Pancreas (tissue), 10 donors: ENCODE data around the gene SMAD6. TPM values are rescaled to one million over a fixed set of nuclear protein-coding genes. Genes with fewer than 3 reads are reported as not detected.
"Not testable (repeated sequence)": the region's sequence is repeated elsewhere in the genome, so short reads cannot be mapped to it uniquely, and the experiment has no call there.

Source experiments
- ATAC-seq, 4 donors: fragments of 200-7000 bp; cut with Tn5 transposase; one replicate each; pipeline versions ENCODE4 v1.8.0 to v1.9.1; 2020; ENCODE audit warnings: mild to moderate bottlenecking in 4 of 4, moderate library complexity in 4 of 4
- DNase-seq, 6 donors: peaks; one replicate each; pipeline ENCODE4 v3.0.0-alpha.2; 2020
- FAIRE-seq: peaks from 2 replicates; lab custom pipeline; 2012; peaks lifted over from hg19 to GRCh38; lab: Jason Lieb, UNC
- H3K27ac ChIP-seq, 4 donors: fragments of 200-600 bp; sonication (generic); 1 replicate in 3 of 4; 2 replicates in 1 of 4; pipeline versions ENCODE4 v1.5.0 to v1.8.0; 2020
- H3K27me3 ChIP-seq, 4 donors: fragments of 200-600 bp; one replicate each; pipeline ENCODE4 v1.8.0; 2021
- H3K36me3 ChIP-seq, 3 donors: fragments of 200-600 bp; sonication (generic) in 1 of 3; one replicate each; pipeline versions ENCODE4 v1.5.0 to v1.8.0; 2020 to 2021
- H3K4me1 ChIP-seq, 3 donors: fragments of 200-600 bp; one replicate each; pipeline ENCODE4 v1.8.0; 2021
- H3K4me3 ChIP-seq, 4 donors: fragments of 200-600 bp; sonication (generic) in 2 of 4; one replicate each; pipeline versions ENCODE4 v1.5.0 to v1.8.0; 2020 to 2021
- H3K9me3 ChIP-seq, 4 donors: fragments of 200-600 bp; one replicate each; pipeline ENCODE4 v1.8.0; 2021
- CTCF ChIP-seq, 4 donors: fragments of 200-600 bp; sonication (generic) in 3 of 4; IDR thresholded peaks; one replicate each; pipeline versions ENCODE4 v1.5.0 to v1.8.0; 2021; ENCODE audit warnings: antibody characterized with exemption in 4 of 4
- WGBS, 2 donors: extraction: QIAGEN DNeasy Blood & Tissue Kit; methylation state at CpG; one replicate each; pipeline ENCODE4 v1.1.7; 2013; 5-methylcytosine and 5-hydroxymethylcytosine counted together
- intact Hi-C, 3 donors: fragments of 100-400 bp; cut with DNase I; formaldehyde crosslinking; loops; one replicate each; pipeline versions ENCODE4 v1.11.1 to v1.14.2; 2022
- polyA plus RNA-seq, 2 donors: library from polyadenylated mRNA; stranded (reverse); fragments of 200-250 nt; gene quantifications; one replicate each; pipeline ENCODE4 v1.2.3, GENCODE V29; 2013
- total RNA-seq, 6 donors: library from RNA; stranded (reverse); fragmentation: NEBNext Ultra II Directional in 4 of 6; extraction: Animal tissue kit (Norgen Biotek cat#: 25700) in 4 of 6; gene quantifications; one replicate each; pipeline versions ENCODE4 v1.2.1 to v1.2.4, GENCODE V29; 2021 to 2023
- donor health status: healthy with polysubstance abuse.
- donor health status: DM: no; HTN: no; CAD: no; lungs with moderate emphysema.
- donor health status: DM: no; HTN: no; CAD: no.
- donor health status: control.
- donor health status: control.
- donor health status: Bipolar disorder and iron deficiency.
- donor health status: DM: yes; HTN: yes; CAD: no.
- donor health status: DM: no; HTN: no; CAD: no.
- donor health status: DM: no; HTN: no; CAD: no.
- donor health status: DM: yes; HTN: yes; CAD: no.

Gene SMAD6
- total and polyA plus RNA-seq, 8 donors, result 2.6 to 13.1 (median 3.2) TPM

GRCh38 chr15:66757030-66757429, 55.0 kb downstream of the SMAD6 start:
- ATAC-seq (no peak), FAIRE-seq (no peak), DNase-seq (no peak)
- Histone ChIP-seq H3K9me3 (no peaks in the 10 kb centered on the region), H3K36me3 (no peaks in the 10 kb centered on the region), H3K27me3 (no peaks in the 10 kb centered on the region), H3K4me3 (no peak overlapping the region), H3K27ac (no peak overlapping the region), H3K4me1 (peaks cover 0 to 11% (median 6%) of the 10 kb centered on the region in 3 donors)
- TF ChIP-seq CTCF (IDR thresholded peaks at IDR 0.05), result no peak
- intact Hi-C loops, result loop anchor here in 1 of 3 donors (5.0 kb wide), 1 partner anchor 45 kb away; no protein-coding TSS in a partner anchor
- WGBS, 2 donors, result 93 to 99% methylated on average over 12 of the region's 12 CpGs

- Histone ChIP-seq H3K27me3 (no peaks in the 10 kb centered on the region), H3K27ac (no peak overlapping the region), H3K36me3 (no peaks in the 10 kb centered on the region), H3K4me3 (no peak overlapping the region), H3K9me3 (no peaks in the 10 kb centered on the region), H3K4me1 (peaks cover 0 to 11% (median 5%) of the 10 kb centered on the region in 3 donors)
- WGBS, 2 donors, result 93 to 96% methylated on average over 10 to 11 of the region's 11 CpGs
- intact Hi-C loops, result loop anchor here in 1 of 3 donors (5.0 kb wide), 1 partner anchor 45 kb away; no protein-coding TSS in a partner anchor
- FAIRE-seq (no peak), ATAC-seq (no peak), DNase-seq (peak in 1 of 6 donors; percentile 45)
- no peak for TF ChIP-seq CTCF (IDR thresholded peaks at IDR 0.05)
Observed at GRCh38 chr15:66757521-66757920, 55.5 kb downstream of the SMAD6 start.

- H3K36me3 ChIP-seq, H3K27ac ChIP-seq, H3K9me3 ChIP-seq, H3K27me3 ChIP-seq, ATAC-seq, FAIRE-seq, H3K4me3 ChIP-seq: not testable (repeated sequence)
- intact Hi-C loops, result loop anchor here in 1 of 3 donors (5.0 kb wide), 1 partner anchor 46 kb away; no protein-coding TSS in a partner anchor
- peak in 1 of 6 donors; percentile 15 for DNase-seq
- peaks cover 6 to 17% (median 11%) of the 10 kb centered on the region in 3 donors for H3K4me1 ChIP-seq
- WGBS, 2 donors, result 57 to 63% methylated on average over 6 of the region's 6 CpGs
Observed at GRCh38 chr15:66758217-66758616, 56.2 kb downstream of the SMAD6 start.

- Histone ChIP-seq H3K36me3 (no peaks in the 10 kb centered on the region), H3K27ac (no peak overlapping the region), H3K27me3 (no peaks in the 10 kb centered on the region), H3K4me3 (no peak overlapping the region), H3K9me3 (no peaks in the 10 kb centered on the region), H3K4me1 (peaks cover 12 to 22% (median 17%) of the 10 kb centered on the region in 3 donors)
- WGBS, 2 donors, result 33 to 49% methylated on average over 3 of the region's 3 CpGs
- no peak for FAIRE-seq
- DNase-seq, result no peak
- intact Hi-C loops, result loop anchor here in 1 of 3 donors (5.0 kb wide), 1 partner anchor 47 kb away; no protein-coding TSS in a partner anchor
- ATAC-seq, result no peak
- TF ChIP-seq CTCF (IDR thresholded peaks at IDR 0.05), result no peak
Observed at GRCh38 chr15:66758844-66759243, 56.8 kb downstream of the SMAD6 start.

- no peak for DNase-seq
- FAIRE-seq, result no peak
- Histone ChIP-seq H3K4me1 (peaks cover 16 to 35% (median 32%) of the 10 kb centered on the region in 3 donors), H3K9me3 (no peaks in the 10 kb centered on the region), H3K27me3 (no peaks in the 10 kb centered on the region), H3K27ac (no peak overlapping the region), H3K36me3 (no peaks in the 10 kb centered on the region), H3K4me3 (no peak overlapping the region)
- 89 to 90% methylated on average over 16 of the region's 16 CpGs for WGBS, 2 donors
- intact Hi-C loops, result no loop called here
- TF ChIP-seq CTCF (IDR thresholded peaks at IDR 0.05), result no peak
- no peak for ATAC-seq
Observed at GRCh38 chr15:66760097-66760967, 58.3 kb downstream of the SMAD6 start.
